HG03108 (cell line): ENCODE data around the gene THAP7.
"Not testable (repeated sequence)": the region's sequence is repeated elsewhere in the genome, so short reads cannot be mapped to it uniquely, and the experiment has no call there.

Source experiments
- ATAC-seq: cut with Tn5 transposase; IDR thresholded peaks from one replicate; pipeline ENCODE4 v1.9.1; 2021; ENCODE audit warnings: moderate library complexity; ENCODE audit not compliant: unreplicated experiment

Gene THAP7

GRCh38 chr22:21013657-21014201 lies 11.8 kb upstream of the THAP7 start:
- ATAC-seq = no peak

GRCh38 chr22:21012446-21013407 lies 10.8 kb upstream of the THAP7 start:
- ATAC-seq = no peak

- ATAC-seq = no peak
Measured at GRCh38 chr22:21010426-21011113, 8.7 kb upstream of the THAP7 start.

GRCh38 chr22:21009638-21010425 lies 7.9 kb upstream of the THAP7 start:
- no peak for ATAC-seq

GRCh38 chr22:21009208-21009607 lies 7.3 kb upstream of the THAP7 start:
- ATAC-seq = not testable (repeated sequence)

- ATAC-seq = no peak
Measured at GRCh38 chr22:21003782-21004181, 1.9 kb upstream of the THAP7 start.

- ATAC-seq = no peak
Measured at GRCh38 chr22:21000987-21001600, 824 bp downstream of the THAP7 start.

- ATAC-seq = no peak
Measured at GRCh38 chr22:21000207-21000986, 1.5 kb downstream of the THAP7 start.

GRCh38 chr22:20999350-21000206 lies 2.3 kb downstream of the THAP7 start:
- ATAC-seq = no peak

- ATAC-seq = no peak
Measured at GRCh38 chr22:20998411-20999336, 3.2 kb downstream of the THAP7 start.

GRCh38 chr22:20997536-20998257 lies 4.2 kb downstream of the THAP7 start:
- no peak for ATAC-seq

GRCh38 chr22:20996598-20997535 lies 5.1 kb downstream of the THAP7 start:
- ATAC-seq = no peak

- no peak for ATAC-seq
Measured at GRCh38 chr22:20996031-20996410, 5.9 kb downstream of the THAP7 start.

- no peak for ATAC-seq
Measured at GRCh38 chr22:20995329-20996030, 6.4 kb downstream of the THAP7 start.

- no peak for ATAC-seq
Measured at GRCh38 chr22:20994902-20995241, 7.0 kb downstream of the THAP7 start.
